Activated effector memory CD4-positive, alpha-beta T cell treated with anti-CD3 and anti-CD28 coated beads, Interleukin-2, amount 50 U/mL, for 16 hours (primary cell): ENCODE measurements around the gene GATA3.
"Not testable (repeated sequence)": the region's sequence is repeated elsewhere in the genome, so short reads cannot be mapped to it uniquely, and the experiment has no call there.

Experiments
- DNase-seq: peaks from one replicate; pipeline ENCODE4 v3.0.0-alpha.2; 2020

GATA3 gene

DNA sequence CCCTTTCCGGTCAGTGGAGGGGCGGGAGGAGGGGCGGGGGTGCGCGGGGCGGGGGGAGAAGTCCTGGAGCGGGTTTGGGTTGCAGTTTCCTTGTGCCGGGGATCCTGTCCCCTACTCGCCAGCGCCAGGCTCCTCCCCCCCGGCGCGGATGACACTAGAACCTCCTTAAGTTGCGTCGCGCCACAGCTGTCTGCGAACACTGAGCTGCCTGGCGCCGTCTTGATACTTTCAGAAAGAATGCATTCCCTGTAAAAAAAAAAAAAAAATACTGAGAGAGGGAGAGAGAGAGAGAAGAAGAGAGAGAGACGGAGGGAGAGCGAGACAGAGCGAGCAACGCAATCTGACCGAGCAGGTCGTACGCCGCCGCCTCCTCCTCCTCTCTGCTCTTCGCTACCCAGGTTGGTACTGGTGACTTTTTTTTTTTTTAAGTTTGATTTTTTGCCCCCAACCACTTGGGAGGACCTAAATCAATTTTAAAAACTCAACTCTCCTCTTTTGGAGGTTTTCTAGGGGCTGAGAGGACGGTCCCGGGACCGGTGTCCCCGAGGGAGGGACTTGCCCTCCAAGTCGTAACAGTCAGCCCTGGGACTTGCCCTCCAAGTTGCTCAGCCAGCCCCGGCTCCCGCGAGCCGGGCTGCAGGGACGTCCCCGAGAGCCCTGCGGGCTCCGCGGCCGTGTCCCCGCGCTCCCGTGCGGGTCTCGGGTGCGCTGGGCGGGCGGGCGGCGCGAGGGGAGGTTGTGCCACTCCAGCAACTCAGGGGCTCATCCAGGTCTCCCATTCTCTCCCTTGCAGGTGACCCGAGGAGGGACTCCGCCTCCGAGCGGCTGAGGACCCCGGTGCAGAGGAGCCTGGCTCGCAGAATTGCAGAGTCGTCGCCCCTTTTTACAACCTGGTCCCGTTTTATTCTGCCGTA is at the start of gene GATA3:
TSS of gene GATA3 (plus strand) at position 195 of the 914 bp plus-strand sequence. CDS start 968 bp downstream, outside the sequence.
- peak; percentile 94 for DNase-seq

DNA sequence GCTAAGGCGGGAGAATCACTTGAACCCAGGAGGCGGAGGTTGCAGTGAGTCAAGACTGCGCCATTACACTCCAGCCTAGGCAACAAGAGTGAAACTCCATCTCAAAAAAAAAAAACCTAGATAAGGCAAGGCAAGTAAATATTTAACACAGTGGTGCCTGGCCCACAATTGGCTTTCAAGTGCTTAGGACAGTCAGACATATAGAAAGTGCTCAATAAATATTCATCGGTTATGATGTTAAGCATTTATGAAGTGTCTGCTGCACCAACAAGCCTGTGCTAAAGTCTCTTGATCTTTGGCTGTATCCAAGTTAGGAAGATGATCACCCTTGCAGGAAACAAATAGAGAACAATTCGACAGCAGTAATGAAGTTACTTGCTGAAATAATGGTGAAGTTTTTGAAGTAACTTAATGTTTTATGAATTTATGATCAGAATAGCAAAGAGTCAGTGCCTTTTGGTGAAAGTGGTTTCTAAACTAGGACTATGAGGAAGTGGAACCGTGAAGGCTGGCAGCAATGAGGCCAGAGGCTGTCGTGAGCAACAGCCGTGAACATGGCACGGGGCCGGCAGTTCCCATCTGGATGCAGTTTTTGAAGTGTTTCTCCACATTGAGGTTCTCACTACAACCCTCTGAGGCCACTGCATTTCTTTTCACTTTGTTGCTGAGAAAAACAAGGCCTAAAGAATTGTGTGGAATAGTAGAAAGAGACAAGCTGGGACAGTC is 48.1 kb upstream of the GATA3 start:
- no peak for DNase-seq

DNA sequence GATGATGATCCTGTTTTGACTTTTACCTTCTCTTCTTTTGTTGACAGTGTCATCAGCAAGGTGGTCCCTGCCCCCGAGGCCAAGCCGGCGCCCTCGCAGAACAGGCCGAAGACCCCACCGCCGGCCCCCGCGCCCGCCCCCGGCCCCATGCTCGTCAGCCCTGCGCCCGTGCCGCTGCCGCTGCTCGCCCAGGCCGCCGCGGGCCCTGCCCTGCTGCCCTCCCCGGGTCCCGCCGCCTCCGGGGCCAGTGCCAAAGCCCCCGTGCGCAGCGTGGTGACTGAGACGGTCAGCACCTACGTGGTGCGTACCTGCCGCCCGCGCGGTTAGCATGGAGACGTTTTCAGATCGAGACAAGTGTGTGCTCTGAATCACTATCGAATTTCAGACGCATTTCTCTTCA is 45.5 kb upstream of the GATA3 start:
- no peak for DNase-seq

DNA sequence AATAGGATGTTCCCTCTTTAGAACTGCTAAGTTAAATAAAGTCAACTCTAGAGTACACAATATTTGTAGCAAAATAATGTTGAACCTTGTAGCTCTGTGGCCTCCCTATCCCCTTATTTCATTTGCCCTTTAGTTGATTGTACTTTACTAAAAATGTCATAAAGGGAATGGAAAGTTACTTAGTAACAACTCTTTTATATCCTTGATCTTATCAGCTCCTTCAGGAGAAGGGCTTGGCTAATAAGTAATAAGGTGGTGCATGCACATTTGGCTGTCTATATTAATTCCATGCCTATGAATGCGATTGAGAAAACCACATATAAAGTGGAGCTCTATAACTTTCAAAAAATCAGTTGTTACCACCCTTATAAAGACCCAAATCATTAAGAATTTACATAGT is 41.5 kb upstream of the GATA3 start:
- no peak for DNase-seq

DNA sequence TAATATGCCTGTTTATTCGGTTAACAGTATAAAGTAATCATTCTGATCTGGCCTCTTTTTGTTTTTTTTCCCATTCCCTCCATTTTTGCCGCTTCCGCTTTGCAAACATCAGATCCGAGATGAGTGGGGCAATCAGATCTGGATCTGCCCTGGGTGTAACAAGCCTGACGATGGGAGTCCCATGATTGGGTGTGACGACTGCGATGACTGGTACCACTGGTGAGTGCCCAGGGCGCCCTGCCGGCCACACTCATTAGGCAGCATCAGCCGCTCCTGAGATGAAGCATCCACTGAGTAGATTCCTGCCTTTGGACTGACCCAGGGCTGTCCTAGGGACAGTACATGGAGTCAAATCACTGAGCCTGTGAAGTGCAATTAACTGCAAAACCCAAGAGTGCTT is 40.9 kb upstream of the GATA3 start:
- no peak for DNase-seq

DNA sequence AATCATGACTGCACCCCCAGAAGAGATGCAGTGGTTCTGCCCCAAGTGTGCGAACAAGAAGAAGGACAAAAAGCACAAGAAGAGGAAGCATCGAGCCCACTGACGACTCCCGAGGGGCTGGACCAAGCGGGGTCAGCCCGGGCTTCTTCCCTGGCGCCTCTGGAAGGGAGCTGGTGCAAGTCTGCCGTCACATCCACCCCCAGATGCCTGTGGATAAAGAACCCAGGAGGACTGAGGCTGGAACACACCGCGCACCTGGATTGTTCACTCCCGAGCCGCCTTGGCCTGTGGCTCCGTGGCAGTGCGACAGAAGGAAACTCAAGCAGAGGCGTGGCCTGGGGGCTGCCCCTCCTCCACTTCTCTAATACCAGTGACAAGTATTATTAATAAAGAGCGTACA is 39.8 kb upstream of the GATA3 start:
- no peak for DNase-seq

DNA sequence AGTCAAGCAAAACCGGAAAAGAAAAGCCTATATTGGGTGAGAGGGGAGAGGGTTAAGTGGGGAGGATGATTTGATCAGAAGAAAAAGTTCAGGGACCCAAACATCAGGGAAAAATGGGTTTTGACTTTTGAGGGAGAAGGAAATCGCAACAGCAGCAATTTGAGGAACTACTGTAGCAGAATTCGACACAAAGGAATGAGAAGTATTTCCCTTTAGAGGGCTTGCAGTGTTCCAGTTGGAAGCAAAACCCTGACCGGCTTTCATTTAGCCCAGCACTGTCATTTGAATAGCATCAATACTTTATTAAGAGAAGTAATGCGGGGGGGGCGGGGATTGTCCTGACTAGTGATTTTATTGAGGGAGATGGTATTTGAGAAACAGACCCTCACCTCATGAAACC is 37.2 kb upstream of the GATA3 start:
- DNase-seq = no peak

DNA sequence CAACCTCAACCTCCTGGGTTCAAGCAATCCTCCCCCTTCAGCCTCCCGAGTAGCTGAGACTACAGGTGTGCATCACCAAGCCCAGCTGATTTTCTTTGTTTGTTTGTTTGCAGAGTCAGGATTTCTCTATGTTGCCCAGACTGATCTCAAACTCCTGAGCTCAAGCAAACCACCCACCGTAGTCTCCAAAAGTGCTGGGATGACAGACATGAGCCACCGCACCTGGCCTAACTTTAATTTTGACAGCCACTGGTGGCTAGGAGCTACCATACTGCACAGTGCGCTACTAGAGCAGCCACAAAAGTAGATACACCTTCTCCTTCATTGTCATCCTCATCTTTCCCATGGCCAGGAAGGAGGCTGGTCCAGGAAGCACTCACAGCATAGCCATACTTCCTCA is 31.2 kb upstream of the GATA3 start:
- no peak for DNase-seq

DNA sequence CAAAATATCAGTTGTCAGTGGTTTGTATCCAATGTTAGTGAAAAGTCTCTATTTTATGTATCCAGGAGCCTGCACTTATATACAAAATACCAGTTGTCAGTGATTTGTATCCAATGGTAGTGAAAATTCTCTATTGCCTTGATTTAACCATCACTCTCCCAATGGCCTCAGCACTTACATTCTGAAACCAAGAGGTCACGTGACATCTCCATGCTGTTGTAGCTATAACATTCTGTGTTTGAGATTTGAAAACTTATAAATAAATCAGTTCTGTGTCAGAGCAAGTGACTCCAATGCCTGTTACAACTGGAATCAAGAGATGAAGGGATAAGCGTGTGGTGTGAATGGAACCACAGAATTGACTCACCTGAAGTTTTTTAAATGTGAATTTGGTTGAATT is 30.6 kb upstream of the GATA3 start:
- DNase-seq = no peak

DNA sequence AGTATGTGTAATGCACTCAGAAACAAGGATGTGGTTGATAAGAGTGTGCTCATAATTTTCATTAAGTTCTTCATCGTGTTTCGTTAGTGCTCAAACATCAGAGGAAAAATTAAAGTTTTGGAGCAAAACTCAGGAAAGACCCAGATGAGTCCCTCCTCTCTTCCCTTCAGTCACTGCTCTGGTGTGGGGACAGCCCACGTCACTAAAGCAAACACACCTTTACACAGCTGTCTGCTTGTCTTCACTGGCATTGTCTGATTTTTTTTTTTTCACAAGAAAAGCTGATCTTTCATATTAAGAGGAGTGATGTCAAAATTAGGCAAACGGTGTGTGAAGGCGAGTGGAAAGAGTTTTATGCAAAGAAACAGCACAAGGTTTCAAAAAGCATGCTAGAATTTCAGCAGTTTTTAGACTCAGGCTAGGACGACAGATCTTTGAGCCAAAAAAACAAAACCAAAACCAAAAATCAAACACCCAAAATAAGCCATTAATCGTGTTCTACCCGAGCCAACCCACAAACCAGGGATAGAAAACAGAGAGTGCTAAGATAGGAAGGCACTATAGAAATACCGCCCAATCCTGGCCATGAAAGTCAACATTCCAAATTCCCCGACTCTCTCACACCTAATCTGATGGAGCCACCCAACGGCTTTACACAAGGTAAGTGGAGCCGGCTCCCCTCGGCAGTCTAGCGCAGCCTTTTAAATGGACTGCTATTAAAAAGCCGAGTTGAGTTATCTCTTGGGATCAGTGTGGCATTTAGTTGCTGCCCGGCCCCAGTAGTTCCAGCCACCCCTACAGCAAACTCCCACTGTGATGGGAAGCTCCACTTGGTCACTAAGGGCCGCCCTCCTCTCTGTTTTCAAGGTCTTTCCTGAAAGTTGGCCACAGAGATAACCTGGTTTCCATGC is 27.9 kb upstream of the GATA3 start:
- no peak for DNase-seq

DNA sequence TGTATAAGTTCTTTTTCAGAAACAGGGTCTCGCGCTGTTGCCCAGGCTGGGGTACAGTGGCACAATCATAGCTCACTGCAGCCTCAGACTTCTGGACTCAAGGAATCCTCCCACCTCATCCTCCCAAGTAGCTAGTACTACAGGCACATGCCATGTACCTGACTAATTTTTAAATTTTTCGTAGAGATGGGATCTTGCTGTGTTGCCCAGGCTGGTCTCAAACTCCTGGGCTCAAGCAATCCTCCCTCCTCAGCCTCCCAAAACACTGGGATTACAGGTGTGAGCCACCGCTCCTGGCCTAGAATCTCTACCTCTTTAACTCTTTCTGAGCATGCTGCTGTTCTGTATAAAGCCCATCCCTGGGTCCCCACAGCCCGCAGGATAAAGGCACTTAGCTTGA is 23.3 kb upstream of the GATA3 start:
- not testable (repeated sequence) for DNase-seq

DNA sequence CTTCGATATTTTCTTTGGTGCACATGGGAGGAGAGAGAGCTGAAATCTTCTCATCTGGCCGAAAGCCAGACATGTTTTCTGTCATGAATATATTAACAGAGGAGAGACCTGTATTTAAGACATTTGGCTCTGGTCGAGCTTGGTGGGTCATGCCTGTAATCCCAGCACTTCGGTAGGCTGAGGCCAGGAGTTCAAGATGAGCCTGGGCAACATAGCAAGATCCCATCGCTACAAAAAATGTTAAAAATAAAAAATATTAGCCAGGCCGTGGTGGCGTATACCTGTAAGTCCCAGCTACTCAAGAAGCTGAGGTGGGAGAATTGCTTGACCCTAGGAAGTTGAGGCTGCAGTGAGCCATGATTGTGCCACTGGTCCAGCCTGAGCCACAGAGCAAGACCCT is 21.9 kb upstream of the GATA3 start:
- DNase-seq = no peak

DNA sequence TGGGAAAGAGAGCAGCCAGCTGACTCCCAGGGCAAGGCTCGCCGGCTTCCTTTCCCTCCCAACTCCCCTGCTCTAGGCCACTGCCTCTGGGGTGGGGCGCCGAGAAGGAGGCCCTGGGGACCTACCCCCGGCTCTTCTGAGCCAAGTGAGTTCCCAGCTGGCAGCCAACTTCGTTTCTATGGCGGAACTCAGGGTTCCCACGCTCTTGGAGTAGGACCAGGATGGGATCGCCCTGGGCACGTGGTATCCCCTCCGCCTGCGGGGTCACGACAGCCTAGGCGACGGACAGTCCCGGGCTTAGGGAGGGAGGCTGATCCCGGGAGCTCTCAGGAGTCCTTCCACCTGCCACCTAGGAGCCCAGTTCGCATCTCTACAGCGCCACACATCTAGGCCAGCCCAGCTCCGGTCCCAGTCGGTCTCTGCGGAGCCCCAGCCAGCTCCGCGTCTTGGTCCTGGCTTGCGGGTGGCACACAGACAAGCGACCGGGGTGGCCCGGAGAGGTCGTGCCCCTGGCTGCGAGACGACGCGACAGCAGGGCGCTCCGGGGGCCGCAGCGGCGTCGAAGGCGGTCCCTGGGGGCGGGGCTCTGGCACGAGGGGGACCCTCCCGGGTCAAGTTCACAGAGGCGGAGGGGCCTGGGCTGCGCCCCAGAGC is 20.5 kb upstream of the GATA3 start:
- no peak for DNase-seq

DNA sequence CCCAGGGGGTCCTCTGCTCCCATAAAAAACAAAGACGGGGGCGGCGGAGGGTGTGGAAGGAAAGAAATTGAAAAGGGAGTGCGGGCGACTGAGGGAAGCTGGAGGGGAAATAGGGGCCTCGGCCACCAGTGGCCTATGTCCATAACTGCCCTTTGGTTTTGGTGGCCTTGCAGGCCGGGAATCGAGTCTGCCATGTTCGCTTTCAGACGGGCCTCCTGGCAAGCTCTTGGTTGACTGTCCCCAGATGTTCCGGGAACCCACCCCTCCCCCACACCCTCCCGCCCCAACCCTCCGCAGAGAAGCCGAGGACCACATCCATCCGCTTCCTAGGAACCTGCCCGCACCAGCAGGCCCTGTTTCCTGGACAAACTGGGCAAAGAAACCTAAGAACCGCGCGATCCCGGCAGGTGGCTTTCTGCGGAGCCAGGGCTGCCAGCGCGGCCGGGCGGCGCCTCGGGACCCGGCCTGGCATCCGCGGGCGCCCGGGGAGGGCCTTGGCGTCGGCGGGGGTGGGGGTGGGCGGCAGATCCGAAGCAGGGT is 20.0 kb upstream of the GATA3 start:
- DNase-seq = peak; percentile 68

DNA sequence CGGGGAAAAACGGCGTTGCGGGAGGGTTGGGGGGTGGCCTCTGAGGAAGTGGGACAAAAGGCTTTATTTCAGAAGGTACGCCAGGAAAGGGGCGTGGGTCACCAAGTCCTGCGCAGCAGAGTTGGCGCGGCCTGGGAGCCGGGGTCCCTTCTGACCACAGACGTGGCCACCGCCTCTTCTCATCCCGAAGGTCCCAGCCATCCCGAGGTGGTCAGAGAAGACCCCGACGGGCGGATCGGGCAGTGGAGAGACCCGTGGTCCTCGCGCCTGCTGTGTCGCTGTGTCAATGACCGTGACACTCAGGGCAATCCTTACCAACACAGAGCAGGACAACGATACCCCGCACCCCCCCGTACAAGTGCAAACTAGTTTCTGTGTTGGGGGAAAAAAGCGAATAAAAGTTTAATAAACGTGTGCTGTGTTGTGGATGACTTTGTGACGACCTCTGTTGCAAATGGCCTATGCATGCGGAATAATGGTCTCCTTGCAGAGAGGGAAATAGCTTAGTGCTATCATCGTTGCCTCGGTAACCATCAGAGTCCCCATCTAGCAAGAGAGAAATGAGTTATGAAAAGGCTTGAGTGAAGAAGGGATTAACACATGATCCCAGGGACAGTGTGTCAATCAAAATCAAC is 19.4 kb upstream of the GATA3 start:
- DNase-seq = no peak

DNA sequence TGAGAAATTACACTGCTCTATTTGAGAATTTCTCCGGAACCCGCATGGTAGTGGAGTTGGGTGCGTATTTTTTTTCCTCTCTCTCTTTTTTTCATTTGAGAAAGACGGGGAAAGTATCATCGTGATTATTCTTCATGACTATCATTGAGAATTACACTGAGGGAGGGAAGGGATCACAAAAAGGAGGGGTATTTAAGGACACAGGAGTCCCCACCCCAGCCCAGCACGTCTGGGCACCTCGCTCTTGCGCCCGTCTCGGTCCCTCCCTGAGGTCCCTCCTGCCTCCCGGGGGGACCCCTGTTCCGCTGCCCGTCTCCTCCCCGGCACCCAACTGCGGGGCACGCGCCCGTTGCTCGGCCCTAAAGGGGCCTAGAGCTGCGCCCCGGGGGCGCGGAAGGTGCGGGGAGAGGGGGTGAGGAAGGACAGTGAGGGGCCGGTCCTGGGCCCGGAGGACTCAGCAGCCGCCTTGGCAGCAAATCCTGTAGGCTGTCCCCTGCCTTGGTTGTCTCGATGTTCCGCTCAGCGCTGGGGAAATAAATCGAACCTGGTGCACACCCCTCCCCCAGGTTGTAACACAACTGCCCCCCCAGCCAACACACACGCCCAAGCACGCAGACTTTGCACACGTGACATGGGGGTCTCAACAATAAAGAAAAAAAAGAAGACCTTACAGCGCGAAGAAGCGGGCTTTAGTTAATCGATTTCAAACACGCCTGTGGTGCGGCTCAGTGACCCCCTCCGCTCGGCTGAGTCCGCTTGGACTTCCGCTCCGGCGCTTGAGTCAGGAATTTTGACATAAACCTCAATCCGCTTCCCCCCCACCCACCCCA is 18.6 kb upstream of the GATA3 start:
- no peak for DNase-seq

DNA sequence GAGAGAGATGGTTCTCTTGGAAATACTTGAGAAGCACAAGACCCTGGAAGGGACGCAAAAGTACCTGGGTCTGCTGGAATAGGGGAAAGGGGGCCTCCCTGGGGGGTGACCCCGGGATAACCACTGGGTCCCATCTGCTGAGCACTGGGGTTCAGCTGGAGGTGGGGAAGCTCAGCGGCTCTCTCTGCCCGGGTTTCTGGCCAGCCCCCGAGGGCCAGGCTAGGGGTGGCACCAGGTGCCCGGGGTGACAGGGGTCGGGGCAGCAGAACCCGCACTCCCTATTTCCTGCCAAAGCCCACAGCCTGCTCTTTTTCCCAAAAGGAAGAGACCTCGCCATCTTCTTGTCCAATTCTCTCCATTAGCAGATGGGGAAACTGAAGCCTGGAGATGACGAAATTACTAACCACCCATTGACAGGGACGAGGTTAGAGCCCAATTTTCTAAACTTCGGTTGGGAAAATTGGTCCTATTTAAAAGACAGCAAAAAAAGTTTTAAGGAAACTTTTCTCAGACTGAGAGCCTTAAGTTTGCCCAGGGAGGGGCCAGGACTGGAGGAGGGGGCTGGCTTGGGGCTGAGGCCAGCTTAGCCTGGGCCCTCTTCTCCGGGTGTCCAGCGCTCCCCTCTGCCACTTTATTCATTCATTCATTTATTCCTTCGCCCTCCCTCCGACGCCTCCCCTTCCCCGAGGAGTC is 17.8 kb upstream of the GATA3 start:
- DNase-seq = no peak

DNA sequence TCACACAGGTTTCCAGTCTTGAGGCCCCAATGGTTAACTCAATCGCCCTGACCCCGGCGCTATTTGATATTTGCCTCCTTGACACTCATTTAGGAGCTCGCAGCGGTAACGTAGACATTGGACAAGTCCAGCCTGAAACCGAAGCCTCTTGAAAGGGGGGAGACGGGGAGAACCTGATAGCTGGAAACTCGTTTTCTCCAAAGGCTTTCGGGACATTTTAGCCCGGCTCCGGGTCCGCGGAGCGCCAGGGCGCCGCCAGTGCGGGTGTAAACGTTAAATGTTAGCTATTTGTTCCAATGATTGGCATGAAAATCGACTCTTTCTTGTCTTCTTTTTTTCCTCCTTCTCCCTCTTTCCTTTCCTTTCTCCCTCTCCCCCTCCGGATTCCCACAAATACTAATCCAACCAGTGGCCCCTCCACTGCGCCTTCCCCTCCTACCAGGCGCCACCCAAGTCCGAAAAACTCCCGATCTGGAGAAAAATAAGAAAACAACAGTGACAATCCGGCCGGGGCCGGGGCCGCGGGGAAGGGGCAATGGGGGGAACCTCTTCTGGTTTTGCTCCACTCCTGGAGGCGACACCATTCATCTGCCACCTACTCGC is 17.2 kb upstream of the GATA3 start:
- DNase-seq = no peak

DNA sequence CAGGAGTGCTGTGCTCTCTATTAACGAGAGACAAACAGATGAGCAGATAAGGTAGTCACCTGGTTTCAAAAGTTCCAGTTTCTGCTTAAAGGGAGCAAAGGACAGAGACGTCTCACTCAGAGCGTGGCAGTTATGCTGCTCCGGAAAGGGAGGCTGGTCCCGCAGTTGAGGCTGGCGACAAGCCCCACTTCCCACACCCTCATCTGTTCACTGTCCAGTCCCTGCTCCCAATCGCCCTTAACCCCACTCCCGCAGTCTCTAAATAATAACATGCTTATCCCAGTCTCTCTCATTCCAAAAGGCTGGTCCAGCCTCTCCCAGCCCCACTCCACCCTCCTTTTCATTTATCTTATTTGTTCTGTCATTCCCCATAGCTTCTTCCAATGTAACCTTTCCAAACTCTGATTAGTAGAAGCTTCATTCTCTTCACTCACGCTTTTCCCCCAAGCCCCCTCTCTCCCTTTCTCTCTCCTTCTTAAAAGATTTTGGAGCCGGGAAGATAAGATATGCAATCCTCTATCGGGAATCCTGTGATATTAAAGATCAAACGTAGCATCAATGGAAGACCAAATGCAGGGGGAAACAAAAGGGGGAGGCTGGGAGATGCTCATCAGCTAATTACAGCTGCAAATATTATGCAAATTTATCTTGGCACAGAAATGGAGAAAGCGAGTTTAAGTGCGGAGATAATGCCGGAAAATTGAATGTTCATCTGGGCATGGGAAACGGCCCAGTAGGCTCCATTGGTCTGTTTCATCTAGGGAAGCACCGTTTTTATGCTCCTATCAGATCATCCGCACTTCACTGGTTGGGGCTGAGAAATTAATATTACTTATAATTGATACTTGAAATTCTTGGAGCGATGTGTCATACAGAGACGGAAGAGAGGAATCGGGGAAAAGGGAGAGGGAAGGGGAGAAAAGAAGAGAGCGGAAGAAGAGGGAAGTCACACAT is 16.3 kb upstream of the GATA3 start:
- no peak for DNase-seq
